ENCODE data around the gene TRIM24.

The TRIM24 gene

DNA sequence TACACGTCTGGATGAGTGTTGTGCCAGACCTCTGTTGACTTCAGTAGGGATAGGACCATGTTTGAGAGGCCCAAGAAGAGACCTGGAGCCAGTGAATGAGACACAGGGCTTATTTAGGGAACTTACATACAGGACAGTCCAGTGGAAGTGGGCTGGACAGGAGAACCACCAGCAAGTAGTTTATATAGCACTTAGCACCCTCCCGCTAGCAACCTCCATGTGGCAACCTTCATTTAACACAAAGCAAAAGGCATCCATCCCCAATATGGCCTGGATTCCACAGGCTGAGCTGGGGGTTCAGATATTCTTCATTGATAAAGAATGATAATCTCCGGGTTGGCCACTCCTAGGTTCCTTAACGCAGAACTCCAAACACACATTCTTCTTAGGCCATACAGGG lies 93.7 kb downstream of the TRIM24 start:
- H3K27ac ChIP-seq = no peak overlapping the region
- in situ Hi-C loops (cut with HindIII; ENCODE audit: low pct_ligation_motif_present, low sequenced_read_pairs) = no loop called here
- DNase-seq = no peak
- no peak overlapping the region for H3K4me3 ChIP-seq (ENCODE audit: low read depth, low read length)
- TF ChIP-seq, protein P1, sequence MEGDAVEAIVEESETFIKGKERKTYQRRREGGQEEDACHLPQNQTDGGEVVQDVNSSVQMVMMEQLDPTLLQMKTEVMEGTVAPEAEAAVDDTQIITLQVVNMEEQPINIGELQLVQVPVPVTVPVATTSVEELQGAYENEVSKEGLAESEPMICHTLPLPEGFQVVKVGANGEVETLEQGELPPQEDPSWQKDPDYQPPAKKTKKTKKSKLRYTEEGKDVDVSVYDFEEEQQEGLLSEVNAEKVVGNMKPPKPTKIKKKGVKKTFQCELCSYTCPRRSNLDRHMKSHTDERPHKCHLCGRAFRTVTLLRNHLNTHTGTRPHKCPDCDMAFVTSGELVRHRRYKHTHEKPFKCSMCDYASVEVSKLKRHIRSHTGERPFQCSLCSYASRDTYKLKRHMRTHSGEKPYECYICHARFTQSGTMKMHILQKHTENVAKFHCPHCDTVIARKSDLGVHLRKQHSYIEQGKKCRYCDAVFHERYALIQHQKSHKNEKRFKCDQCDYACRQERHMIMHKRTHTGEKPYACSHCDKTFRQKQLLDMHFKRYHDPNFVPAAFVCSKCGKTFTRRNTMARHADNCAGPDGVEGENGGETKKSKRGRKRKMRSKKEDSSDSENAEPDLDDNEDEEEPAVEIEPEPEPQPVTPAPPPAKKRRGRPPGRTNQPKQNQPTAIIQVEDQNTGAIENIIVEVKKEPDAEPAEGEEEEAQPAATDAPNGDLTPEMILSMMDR (IDR thresholded peaks at IDR 0.05; ENCODE audit: low read depth, low read length, missing control alignments) = no peak
- H3K36me3 ChIP-seq (replicated peaks) = peaks cover 59% of the 10 kb centered on the region
- H3K27me3 ChIP-seq (replicated peaks) = no peaks in the 10 kb centered on the region

DNA sequence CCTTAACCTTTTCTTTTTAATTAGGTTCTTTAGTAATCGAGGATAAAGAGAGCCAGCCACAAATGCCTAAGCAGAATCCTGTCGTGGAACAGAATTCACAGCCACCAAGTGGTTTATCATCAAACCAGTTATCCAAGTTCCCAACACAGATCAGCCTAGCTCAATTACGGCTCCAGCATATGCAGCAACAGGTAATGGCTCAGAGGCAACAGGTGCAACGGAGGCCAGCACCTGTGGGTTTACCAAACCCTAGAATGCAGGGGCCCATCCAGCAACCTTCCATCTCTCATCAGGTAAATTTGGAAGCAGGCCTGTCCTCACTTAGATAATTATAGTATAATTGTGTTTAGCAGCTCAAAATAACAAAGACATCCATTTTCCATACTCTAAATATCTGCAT lies 94.6 kb downstream of the TRIM24 start:
- no peaks in the 10 kb centered on the region for H3K27me3 ChIP-seq (replicated peaks)
- no peak for DNase-seq
- H3K36me3 ChIP-seq (replicated peaks) = peaks cover 59% of the 10 kb centered on the region
- TF ChIP-seq, protein P1 (IDR thresholded peaks at IDR 0.05; ENCODE audit: low read depth, low read length, missing control alignments) = no peak
- in situ Hi-C loops (cut with HindIII; ENCODE audit: low pct_ligation_motif_present, low sequenced_read_pairs) = no loop called here
- H3K27ac ChIP-seq = no peak overlapping the region
- no peak overlapping the region for H3K4me3 ChIP-seq (ENCODE audit: low read depth, low read length)

DNA sequence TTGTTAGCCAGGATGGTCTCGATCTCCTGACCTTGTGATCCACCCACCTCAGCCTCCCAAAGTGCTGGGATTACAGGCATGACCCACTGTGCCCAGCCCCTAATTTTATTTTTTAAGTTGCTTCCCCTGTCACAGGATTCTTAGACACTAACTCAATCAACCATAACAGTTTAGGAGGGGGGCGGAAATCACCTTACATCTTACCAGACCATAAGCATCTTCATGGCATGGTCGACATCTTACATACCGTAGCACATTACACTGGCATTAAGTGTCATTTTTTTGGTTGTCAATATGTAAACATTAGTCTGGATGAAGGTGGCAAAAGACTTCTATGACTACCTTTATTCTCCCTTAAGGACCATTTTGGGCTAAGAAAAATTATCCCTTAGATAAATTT lies 95.6 kb downstream of the TRIM24 start:
- no peak for DNase-seq
- TF ChIP-seq, protein P1 (IDR thresholded peaks at IDR 0.05; ENCODE audit: low read depth, low read length, missing control alignments) = no peak
- no peaks in the 10 kb centered on the region for H3K27me3 ChIP-seq (replicated peaks)
- H3K27ac ChIP-seq = no peak overlapping the region
- H3K4me3 ChIP-seq (ENCODE audit: low read depth, low read length) = no peak overlapping the region
- in situ Hi-C loops (cut with HindIII; ENCODE audit: low pct_ligation_motif_present, low sequenced_read_pairs) = no loop called here
- H3K36me3 ChIP-seq (replicated peaks) = peaks cover 59% of the 10 kb centered on the region

DNA sequence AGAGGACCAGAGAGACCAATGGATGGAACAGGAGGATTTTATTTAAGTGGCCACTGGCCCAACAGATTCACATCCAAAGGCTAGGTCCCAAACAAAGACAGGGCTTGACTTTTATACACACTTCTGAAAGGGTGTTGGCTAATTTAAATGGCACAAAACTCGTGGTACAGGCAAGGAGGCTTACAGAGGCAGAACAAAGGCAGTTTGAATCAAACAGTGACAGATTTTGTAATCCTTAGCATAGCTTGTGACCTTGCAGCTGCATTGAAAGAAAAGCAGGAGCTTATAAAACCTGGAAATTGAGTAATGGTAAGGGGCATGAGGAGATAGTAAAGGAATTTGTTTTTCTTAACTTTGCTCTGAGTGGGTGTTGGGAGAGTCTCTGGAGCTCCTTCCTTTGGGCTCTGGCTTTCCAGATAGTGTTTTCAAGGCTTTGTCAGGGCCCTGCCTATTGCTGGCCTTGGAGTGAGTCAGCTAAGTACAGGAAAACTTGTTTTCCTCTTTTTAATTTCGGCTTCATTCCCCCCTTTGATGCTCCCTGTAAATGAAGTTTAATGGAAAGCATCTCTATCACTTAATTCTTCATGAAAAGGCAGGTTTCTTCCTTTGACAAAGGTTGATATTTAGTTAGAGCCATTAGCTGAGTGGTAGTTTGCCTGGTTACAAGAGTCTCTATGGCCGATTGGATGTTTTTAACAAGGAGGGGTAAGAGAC lies 96.9 kb downstream of the TRIM24 start:
- in situ Hi-C loops (cut with HindIII; ENCODE audit: low pct_ligation_motif_present, low sequenced_read_pairs) = no loop called here
- peaks cover 50% of the 10 kb centered on the region for H3K36me3 ChIP-seq (replicated peaks)

DNA sequence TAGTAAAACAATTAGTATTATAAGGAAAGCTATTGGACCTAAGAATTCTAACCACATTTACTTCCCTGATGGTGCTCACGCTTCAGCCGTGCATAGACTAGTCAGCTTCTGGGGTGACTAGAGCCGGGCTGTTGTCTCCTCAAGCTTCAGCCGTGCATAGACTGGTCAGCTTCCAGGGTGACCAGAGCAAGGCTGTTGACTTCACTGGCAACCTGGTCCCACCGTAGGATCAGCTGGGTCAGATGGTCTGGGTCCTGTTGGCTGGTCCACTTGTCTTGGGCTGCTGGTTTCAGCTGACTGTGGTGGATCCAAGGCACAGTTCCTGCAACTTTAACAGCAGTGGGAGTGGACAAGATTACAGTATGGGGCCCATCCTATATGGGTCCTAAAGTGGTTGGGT lies 99.4 kb downstream of the TRIM24 start:
- peaks cover 47% of the 10 kb centered on the region for H3K36me3 ChIP-seq (replicated peaks)
- in situ Hi-C loops (cut with HindIII; ENCODE audit: low pct_ligation_motif_present, low sequenced_read_pairs) = no loop called here
- H3K27me3 ChIP-seq (replicated peaks) = no peaks in the 10 kb centered on the region
- H3K27ac ChIP-seq = no peak overlapping the region
- H3K4me3 ChIP-seq (ENCODE audit: low read depth, low read length) = no peak overlapping the region
- TF ChIP-seq, protein P1 (IDR thresholded peaks at IDR 0.05; ENCODE audit: low read depth, low read length, missing control alignments) = no peak
- no peak for DNase-seq

More for the DNA sequence above, 96.9 kb downstream of the TRIM24 start:
- TF ChIP-seq, protein P1 (IDR thresholded peaks at IDR 0.05; ENCODE audit: low read depth, low read length, missing control alignments) = no peak
- H3K27ac ChIP-seq = no peak overlapping the region
- no peak overlapping the region for H3K4me3 ChIP-seq (ENCODE audit: low read depth, low read length)
- no peak for DNase-seq
- H3K27me3 ChIP-seq (replicated peaks) = no peaks in the 10 kb centered on the region

DNA sequence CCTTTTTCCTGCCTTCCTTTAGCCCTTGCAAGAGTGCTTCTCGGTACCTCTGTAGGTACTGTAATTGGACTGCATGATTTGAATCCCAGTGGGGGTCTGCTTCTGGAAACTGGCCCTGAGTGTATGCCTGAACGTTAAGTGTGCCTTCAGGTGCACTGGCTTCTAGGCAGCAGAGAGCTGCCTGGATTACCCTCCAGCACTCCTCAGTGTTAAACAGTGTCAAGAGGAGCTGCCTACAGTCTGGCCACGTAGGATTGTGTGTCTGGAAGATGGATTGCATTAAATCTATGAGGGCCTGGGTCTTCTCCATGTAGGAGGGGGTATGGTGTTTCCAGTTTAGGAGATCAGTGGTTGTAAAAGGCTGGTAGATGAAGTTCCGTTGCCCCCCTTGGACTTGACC lies 103.7 kb downstream of the TRIM24 start:
- Histone ChIP-seq H3K27me3 (replicated peaks) (no peaks in the 10 kb centered on the region), H3K27ac (no peak overlapping the region), H3K36me3 (replicated peaks) (peaks cover 15% of the 10 kb centered on the region), H3K4me3 (ENCODE audit: low read depth, low read length) (no peak overlapping the region)
- TF ChIP-seq, protein P1 (IDR thresholded peaks at IDR 0.05; ENCODE audit: low read depth, low read length, missing control alignments) = no peak
- DNase-seq = no peak
- in situ Hi-C loops (cut with HindIII; ENCODE audit: low pct_ligation_motif_present, low sequenced_read_pairs) = no loop called here

Measured in brain microvascular endothelial cell (primary cell).